DOHH2 (cell line): ENCODE data around the gene CDC26.

Experiments
- H3F3A ChIP-seq: fragments of 200-600 bp; sonication (generic), shearing (Covaris generic); 2 replicates; pipeline ENCODE4 v1.6.0; 2016; ENCODE audit warnings: antibody characterized with exemption, mild to moderate bottlenecking; ENCODE audit not compliant: control insufficient read depth, insufficient read depth
- H3K27ac ChIP-seq: fragments of 200-600 bp; sonication (generic); 2 replicates; pipeline ENCODE4 v1.5.1; 2014; ENCODE audit warnings: low read depth, mild to moderate bottlenecking, low read length, moderate library complexity
- H3K27me3 ChIP-seq: fragments of 200-600 bp; sonication (generic); 2 replicates; pipeline ENCODE4 v1.6.1; 2014; ENCODE audit warnings: mild to moderate bottlenecking, low read length, mixed read lengths; ENCODE audit not compliant: control insufficient read depth
- H3K36me3 ChIP-seq: fragments of 200-600 bp; sonication (generic); 2 replicates; pipeline ENCODE4 v1.6.1; 2014; ENCODE audit warnings: mild to moderate bottlenecking, low read length, moderate library complexity, mixed read lengths; ENCODE audit not compliant: control insufficient read depth
- H3K4me1 ChIP-seq: fragments of 200-600 bp; sonication (generic); 2 replicates; pipeline ENCODE4 v1.6.1; 2014; ENCODE audit warnings: mild to moderate bottlenecking, low read length, mixed read lengths; ENCODE audit not compliant: control insufficient read depth
- H3K4me2 ChIP-seq: fragments of 200-600 bp; sonication (generic); 2 replicates; pipeline ENCODE4 v1.6.0; 2014; ENCODE audit warnings: mild to moderate bottlenecking, low read length, moderate library complexity
- H3K4me3 ChIP-seq: fragments of 200-600 bp; sonication (generic); 2 replicates; pipeline ENCODE4 v1.5.1; 2014; ENCODE audit warnings: mild to moderate bottlenecking, low read length, mixed read lengths
- H3K79me2 ChIP-seq: fragments of 200-600 bp; sonication (generic); 2 replicates; pipeline ENCODE4 v1.6.1; 2014; ENCODE audit warnings: mild to moderate bottlenecking, low read length, mixed read lengths; ENCODE audit not compliant: control insufficient read depth
- H3K9me2 ChIP-seq: fragments of 200-600 bp; sonication (generic); replicated peaks from 2 replicates; pipeline ENCODE4 v1.6.1; 2014; ENCODE audit warnings: mild to moderate bottlenecking, low read length, mixed read lengths; ENCODE audit not compliant: control insufficient read depth
- H3K9me3 ChIP-seq: fragments of 200-600 bp; sonication (generic); 2 replicates; pipeline ENCODE4 v1.6.1; 2014; ENCODE audit warnings: antibody characterized with exemption, low read length, mixed read lengths; ENCODE audit not compliant: control insufficient read depth, insufficient read depth
- H4K20me1 ChIP-seq: fragments of 200-600 bp; sonication (generic); 2 replicates; pipeline ENCODE4 v1.6.0; 2014; ENCODE audit warnings: low read depth, mild to moderate bottlenecking, antibody characterized with exemption, low read length, moderate library complexity; ENCODE audit not compliant: control insufficient read depth, insufficient read depth
- CTCF ChIP-seq: fragments of 200-600 bp; sonication (generic); IDR thresholded peaks from one replicate; pipeline ENCODE4 v1.5.1; 2014; ENCODE audit warnings: antibody characterized with exemption, mild to moderate bottlenecking, low read depth, low read length; ENCODE audit not compliant: poor library complexity, severe bottlenecking
- EZH2phosphoT487 ChIP-seq: fragments of 200-600 bp; sonication (generic); IDR thresholded peaks from 2 replicates; pipeline ENCODE4 v1.6.1; 2017; ENCODE audit warnings: borderline replicate concordance, mild to moderate bottlenecking, antibody characterized with exemption, low read length, moderate library complexity, mixed read lengths

CDC26 gene

GRCh38 chr9:113281356-113281755 lies 6.0 kb upstream of the CDC26 start:
- no peaks in the 10 kb centered on the region for H3K9me2 ChIP-seq
- no peaks in the 10 kb centered on the region for H3F3A ChIP-seq
- no peak overlapping the region for H3K4me3 ChIP-seq
- H3K79me2 ChIP-seq: peaks cover 36% of the 10 kb centered on the region
- no peaks in the 10 kb centered on the region for H3K9me3 ChIP-seq
- no peaks in the 10 kb centered on the region for H3K27me3 ChIP-seq
- H3K36me3 ChIP-seq: peaks cover 90% of the 10 kb centered on the region
- peaks cover 10% of the 10 kb centered on the region for H3K4me1 ChIP-seq
- no peaks in the 10 kb centered on the region for H4K20me1 ChIP-seq
- TF ChIP-seq EZH2phosphoT487: no peak
- TF ChIP-seq CTCF: no peak
- no peak overlapping the region for H3K27ac ChIP-seq
- no peak overlapping the region for H3K4me2 ChIP-seq

GRCh38 chr9:113278840-113279239 lies 3.5 kb upstream of the CDC26 start:
- Histone ChIP-seq H3K4me2 (no peak overlapping the region), H3K9me2 (no peaks in the 10 kb centered on the region), H3K4me3 (no peak overlapping the region), H3K27me3 (no peaks in the 10 kb centered on the region), H4K20me1 (no peaks in the 10 kb centered on the region), H3K36me3 (peaks cover 78% of the 10 kb centered on the region), H3K27ac (no peak overlapping the region), H3K79me2 (peaks cover 60% of the 10 kb centered on the region), H3F3A (peaks cover 3% of the 10 kb centered on the region; the same call in 1 of the 2 replicates), H3K4me1 (peaks cover 16% of the 10 kb centered on the region), H3K9me3 (no peaks in the 10 kb centered on the region)
- TF ChIP-seq EZH2phosphoT487: no peak
- TF ChIP-seq CTCF: no peak

- Histone ChIP-seq H3K4me1 (peaks cover 18% of the 10 kb centered on the region), H3K4me2 (peak overlapping the region; percentile 78), H3K9me3 (no peaks in the 10 kb centered on the region), H3K36me3 (peaks cover 73% of the 10 kb centered on the region), H4K20me1 (no peaks in the 10 kb centered on the region), H3K27ac (peak overlapping the region; percentile 44), H3K27me3 (no peaks in the 10 kb centered on the region), H3K79me2 (peaks cover 59% of the 10 kb centered on the region), H3F3A (peaks cover 3% of the 10 kb centered on the region; the same call in 1 of the 2 replicates), H3K9me2 (no peaks in the 10 kb centered on the region), H3K4me3 (peak overlapping the region; percentile 95)
- TF ChIP-seq EZH2phosphoT487: no peak
- peak; percentile 71 for TF ChIP-seq CTCF
Measured at GRCh38 chr9:113274474-113275156, 757 bp downstream of the CDC26 start.
